Hepatocyte (in vitro differentiated cells): Measurements from ENCODE around the gene INHBE. TPM values are rescaled to one million over a fixed set of nuclear protein-coding genes. Genes with fewer than 3 reads are reported as not detected.

ENCODE experiments used
- DNase-seq: peaks from one replicate; pipeline ENCODE4 v3.0.0-alpha.2; 2016; ENCODE audit warnings: low spot score
- H2AFZ ChIP-seq: fragments of 200-600 bp; sonication (generic); 2 replicates; pipeline ENCODE4 v1.6.0; 2016; ENCODE audit warnings: antibody characterized with exemption, mild to moderate bottlenecking
- H3K27ac ChIP-seq: fragments of 200-600 bp; sonication (generic); 2 replicates; pipeline ENCODE4 v1.5.1; 2016; ENCODE audit warnings: mild to moderate bottlenecking
- H3K27me3 ChIP-seq: fragments of 200-600 bp; sonication (generic); 2 replicates; pipeline ENCODE4 v1.6.1; 2016
- H3K36me3 ChIP-seq: fragments of 200-600 bp; sonication (generic); replicated peaks from 2 replicates; pipeline ENCODE4 v1.5.1; 2016; ENCODE audit warnings: low read depth; ENCODE audit not compliant: insufficient read depth
- H3K4me1 ChIP-seq: fragments of 200-600 bp; sonication (generic); 2 replicates; pipeline ENCODE4 v1.5.1; 2016; ENCODE audit warnings: mild to moderate bottlenecking, moderate library complexity; ENCODE audit not compliant: insufficient read depth
- H3K4me2 ChIP-seq: fragments of 200-600 bp; sonication (generic); 2 replicates; pipeline ENCODE4 v1.6.0; 2016
- H3K4me3 ChIP-seq: fragments of 200-600 bp; sonication (generic); 2 replicates; pipeline ENCODE4 v1.5.1; 2016; ENCODE audit warnings: mild to moderate bottlenecking
- H3K79me2 ChIP-seq: fragments of 200-600 bp; sonication (generic); 2 replicates; pipeline ENCODE4 v1.6.0; 2017; ENCODE audit warnings: mild to moderate bottlenecking
- H3K9me2 ChIP-seq: fragments of 200-600 bp; sonication (generic); replicated peaks from 2 replicates; pipeline ENCODE4 v1.6.0; 2017; ENCODE audit warnings: mild to moderate bottlenecking; ENCODE audit not compliant: insufficient read depth
- H3K9me3 ChIP-seq: fragments of 200-600 bp; sonication (generic); 2 replicates; pipeline ENCODE4 v1.5.1; 2016; ENCODE audit warnings: low read depth, mild to moderate bottlenecking
- H4K20me1 ChIP-seq: fragments of 200-600 bp; sonication (generic); 2 replicates; pipeline ENCODE4 v1.6.0; 2016; ENCODE audit warnings: mild to moderate bottlenecking; ENCODE audit not compliant: insufficient read depth, poor library complexity, severe bottlenecking
- EZH2 ChIP-seq: fragments of 200-600 bp; sonication (generic); IDR thresholded peaks from 2 replicates; pipeline ENCODE4 v1.6.1; 2016; ENCODE audit warnings: antibody characterized with exemption, mild to moderate bottlenecking, borderline replicate concordance
- EZH2phosphoT487 ChIP-seq: fragments of 200-600 bp; sonication (generic); IDR thresholded peaks from one replicate; pipeline ENCODE4 v1.6.1; 2018; ENCODE audit warnings: antibody characterized with exemption, mild to moderate bottlenecking, low read depth, moderate library complexity; ENCODE audit not compliant: unreplicated experiment, severe bottlenecking
- WGBS: methylation state at CpG from one replicate; pipeline ENCODE4 v1.1.6; 2016; ENCODE audit warnings: low lambda C conversion rate; ENCODE audit errors: missing lambda C conversion rate; 5-methylcytosine and 5-hydroxymethylcytosine counted together
- polyA plus RNA-seq: library from polyadenylated mRNA; unstranded; fragments of >200 nt; fragmentation: Nextera tagmentation; extraction: Ambion mirVana; gene quantifications from 2 replicates; pipeline ENCODE4 v1.2.1, GENCODE V29; 2016
- total RNA-seq: library from RNA; depleted of rRNA; stranded (reverse); fragments of >200 nt; gene quantifications from 2 replicates; pipeline ENCODE4 v1.2.3, GENCODE V29; 2014
- TF ChIP-seq, protein P1 (sequence below): fragments of 200-600 bp; sonication (generic); IDR thresholded peaks from 2 replicates; pipeline ENCODE4 v1.5.1; 2016; ENCODE audit warnings: antibody characterized with exemption, mild to moderate bottlenecking; ENCODE audit not compliant: poor library complexity

Gene INHBE
- total and polyA plus RNA-seq, 2 experiments from 2014 or later: 15.1 to 44.2 TPM

DNA sequence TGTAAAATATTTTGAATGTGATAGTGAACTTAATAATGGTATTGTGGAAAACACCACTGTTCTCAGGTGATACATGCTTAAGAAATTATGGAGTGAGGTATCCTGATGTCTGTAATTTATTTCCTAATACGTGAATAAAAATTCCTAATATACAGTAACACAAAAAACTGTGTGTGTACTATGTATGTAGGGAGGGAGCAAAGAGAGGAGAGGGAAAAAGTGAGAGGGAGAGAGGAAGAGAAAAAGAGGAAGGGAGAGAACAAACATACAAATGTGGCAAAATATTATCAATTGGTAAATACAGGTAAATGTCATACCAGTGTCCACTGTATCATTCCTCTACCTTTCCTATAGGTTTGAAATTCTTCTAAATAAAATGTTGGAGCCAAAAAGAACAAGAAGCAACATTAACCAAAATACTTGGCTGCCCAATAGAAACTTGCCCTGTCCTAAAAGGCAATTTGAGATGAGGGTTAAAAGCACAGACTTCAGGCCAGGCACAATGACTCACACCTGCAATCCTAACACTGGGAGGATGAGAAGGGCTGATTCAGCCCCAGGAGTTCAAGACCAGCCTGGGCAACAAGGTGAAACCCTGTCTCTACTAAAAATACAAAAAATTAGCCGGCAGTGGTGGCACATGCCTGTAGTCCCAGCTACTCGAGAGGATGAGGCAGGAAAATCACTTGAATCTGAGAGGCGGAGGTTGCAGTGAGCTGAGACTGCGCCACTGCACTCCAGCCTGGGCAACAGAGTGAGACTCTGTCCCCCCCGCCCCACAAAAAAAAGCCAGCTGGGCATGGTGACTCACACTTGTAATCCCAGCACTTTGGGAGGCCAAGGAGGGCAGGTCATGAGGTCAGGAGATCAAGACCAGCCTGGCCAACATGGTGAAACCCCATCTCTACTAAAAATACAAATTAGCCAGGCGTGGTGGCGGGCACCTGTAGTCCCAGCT lies 38.8 kb upstream of the INHBE start:
- Histone ChIP-seq H3K9me3 (no peaks in the 10 kb centered on the region), H3K27ac (no peak overlapping the region), H3K27me3 (no peaks in the 10 kb centered on the region), H3K79me2 (peaks cover 92% of the 10 kb centered on the region), H3K36me3 (no peaks in the 10 kb centered on the region), H3K4me3 (no peak overlapping the region), H3K9me2 (no peaks in the 10 kb centered on the region), H4K20me1 (peaks cover 4% of the 10 kb centered on the region), H2AFZ (no peak overlapping the region), H3K4me1 (no peaks in the 10 kb centered on the region), H3K4me2 (no peak overlapping the region)
- no peak for DNase-seq
- WGBS: 92% methylated on average over 8 of the region's 8 CpGs
- TF ChIP-seq EZH2 (no peak), EZH2phosphoT487 (no peak)
- TF ChIP-seq, protein P1, sequence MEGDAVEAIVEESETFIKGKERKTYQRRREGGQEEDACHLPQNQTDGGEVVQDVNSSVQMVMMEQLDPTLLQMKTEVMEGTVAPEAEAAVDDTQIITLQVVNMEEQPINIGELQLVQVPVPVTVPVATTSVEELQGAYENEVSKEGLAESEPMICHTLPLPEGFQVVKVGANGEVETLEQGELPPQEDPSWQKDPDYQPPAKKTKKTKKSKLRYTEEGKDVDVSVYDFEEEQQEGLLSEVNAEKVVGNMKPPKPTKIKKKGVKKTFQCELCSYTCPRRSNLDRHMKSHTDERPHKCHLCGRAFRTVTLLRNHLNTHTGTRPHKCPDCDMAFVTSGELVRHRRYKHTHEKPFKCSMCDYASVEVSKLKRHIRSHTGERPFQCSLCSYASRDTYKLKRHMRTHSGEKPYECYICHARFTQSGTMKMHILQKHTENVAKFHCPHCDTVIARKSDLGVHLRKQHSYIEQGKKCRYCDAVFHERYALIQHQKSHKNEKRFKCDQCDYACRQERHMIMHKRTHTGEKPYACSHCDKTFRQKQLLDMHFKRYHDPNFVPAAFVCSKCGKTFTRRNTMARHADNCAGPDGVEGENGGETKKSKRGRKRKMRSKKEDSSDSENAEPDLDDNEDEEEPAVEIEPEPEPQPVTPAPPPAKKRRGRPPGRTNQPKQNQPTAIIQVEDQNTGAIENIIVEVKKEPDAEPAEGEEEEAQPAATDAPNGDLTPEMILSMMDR: no peak

DNA sequence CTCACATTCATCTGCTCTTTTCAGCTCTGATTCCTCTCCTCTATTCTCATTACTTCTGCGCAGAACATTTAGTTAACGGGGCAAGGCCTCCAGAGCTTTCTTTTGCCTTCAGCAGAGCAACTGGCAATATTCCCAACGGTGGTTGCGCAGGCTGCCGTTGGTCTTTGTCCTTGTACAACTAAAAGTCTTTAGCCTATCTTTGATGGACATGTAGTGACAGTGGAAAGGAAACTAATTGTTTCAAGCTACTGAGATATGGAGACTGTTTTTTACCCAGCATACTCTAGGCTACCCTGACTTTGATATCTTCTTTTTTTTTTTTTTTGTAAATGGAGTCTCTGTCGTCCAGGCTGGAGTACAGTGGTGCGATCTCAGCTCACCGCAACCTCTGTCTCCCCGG lies 36.9 kb upstream of the INHBE start:
- Histone ChIP-seq H3K79me2 (peaks cover 95% of the 10 kb centered on the region), H3K4me2 (no peak overlapping the region)
- WGBS: 95% methylated on average over 9 of the region's 9 CpGs

GRCh38 chr12:57419495-57419894 lies 35.6 kb upstream of the INHBE start:
- no peak for DNase-seq
- WGBS: 100% methylated on average over 2 of the region's 2 CpGs
- peaks cover 90% of the 10 kb centered on the region for H3K79me2 ChIP-seq
- TF ChIP-seq EZH2phosphoT487 (no peak), EZH2 (no peak)
- TF ChIP-seq, protein P1: no peak
- H3K4me2 ChIP-seq: no peak overlapping the region
- no peak overlapping the region for H3K27ac ChIP-seq
- no peaks in the 10 kb centered on the region for H3K27me3 ChIP-seq
- no peaks in the 10 kb centered on the region for H3K9me3 ChIP-seq
- no peaks in the 10 kb centered on the region for H3K4me1 ChIP-seq
- peaks cover 4% of the 10 kb centered on the region for H4K20me1 ChIP-seq
- no peaks in the 10 kb centered on the region for H3K9me2 ChIP-seq
- H3K4me3 ChIP-seq: no peak overlapping the region
- no peak overlapping the region for H2AFZ ChIP-seq
- no peaks in the 10 kb centered on the region for H3K36me3 ChIP-seq

More for the DNA sequence above, 36.9 kb upstream of the INHBE start:
- TF ChIP-seq EZH2 (no peak), EZH2phosphoT487 (no peak)
- TF ChIP-seq, protein P1: no peak
- Histone ChIP-seq H3K27ac (no peak overlapping the region), H2AFZ (no peak overlapping the region), H4K20me1 (peaks cover 4% of the 10 kb centered on the region), H3K4me3 (no peak overlapping the region), H3K27me3 (no peaks in the 10 kb centered on the region), H3K9me3 (no peaks in the 10 kb centered on the region), H3K36me3 (no peaks in the 10 kb centered on the region), H3K9me2 (no peaks in the 10 kb centered on the region), H3K4me1 (no peaks in the 10 kb centered on the region)
- no peak for DNase-seq
